A204.1 (cell line): ENCODE measurements around the gene MED25.

Experiments used
- FAIRE-seq: peaks from 2 replicates; lab custom pipeline; 2012; peaks lifted over from hg19 to GRCh38; lab: Jason Lieb, UNC

Gene MED25

GRCh38 chr19:49873834-49874233, 55.7 kb downstream of the MED25 start:
- no peak for FAIRE-seq

- no peak for FAIRE-seq
These were observed 56.5 kb downstream of the MED25 start for GRCh38 chr19:49874503-49875157.

GRCh38 chr19:49875177-49875576, 57.1 kb downstream of the MED25 start:
- no peak for FAIRE-seq

GRCh38 chr19:49875857-49876421, 57.9 kb downstream of the MED25 start:
- FAIRE-seq, result no peak

GRCh38 chr19:49876422-49877019, 58.4 kb downstream of the MED25 start:
- peak; percentile 97 for FAIRE-seq

GRCh38 chr19:49877020-49877878, 59.2 kb downstream of the MED25 start, which contains the start of the genes AKT1S1 and TBC1D17:
Gene AKT1S1, minus strand, starts transcription at chr19:49877355. Its CDS starts 4,060 bp downstream, at chr19:49873295.
Gene TBC1D17, plus strand, starts transcription at chr19:49877702. Its CDS starts 22 bp downstream, at chr19:49877724.
- FAIRE-seq, result peak; percentile 98

GRCh38 chr19:49877879-49878743, 60.0 kb downstream of the MED25 start:
- peak; percentile 44 for FAIRE-seq

GRCh38 chr19:49878744-49879070, 60.6 kb downstream of the MED25 start:
- FAIRE-seq, result no peak

GRCh38 chr19:49879243-49879963, 61.3 kb downstream of the MED25 start:
- FAIRE-seq, result no peak

GRCh38 chr19:49880162-49880869, 62.2 kb downstream of the MED25 start:
- no peak for FAIRE-seq

GRCh38 chr19:49881186-49881585, 63.1 kb downstream of the MED25 start:
- no peak for FAIRE-seq

- FAIRE-seq, result no peak
These were observed 63.7 kb downstream of the MED25 start for GRCh38 chr19:49881672-49882394.

GRCh38 chr19:49882643-49883042, 64.6 kb downstream of the MED25 start:
- FAIRE-seq, result no peak

- no peak for FAIRE-seq
These were observed 65.0 kb downstream of the MED25 start for GRCh38 chr19:49883094-49883493.

GRCh38 chr19:49884109-49884508, 66.0 kb downstream of the MED25 start:
- FAIRE-seq, result no peak

GRCh38 chr19:49884760-49885159, 66.7 kb downstream of the MED25 start:
- FAIRE-seq, result no peak
